Fibroblast of lung (primary cell): ENCODE data around the gene C7orf57. TPM values are rescaled to one million over a fixed set of nuclear protein-coding genes. Genes with fewer than 3 reads are reported as not detected.
"Not testable (repeated sequence)": the region's sequence is repeated elsewhere in the genome, so short reads cannot be mapped to it uniquely, and the experiment has no call there.

ENCODE experiments used
- DNase-seq, 2 donors: peaks; one replicate each; pipeline versions ENCODE4 v3.0.0 to v3.0.0-alpha.2; 2010; ENCODE audit warnings: low read depth in 2 of 2
- H2AFZ ChIP-seq: 2 replicates; pipeline ENCODE4 v1.5.1; 2012; ENCODE audit warnings: low read length, control low read depth, inconsistent platforms
- H3K27ac ChIP-seq: 2 replicates; pipeline ENCODE4 v1.5.1; 2011; ENCODE audit warnings: low read length, control low read depth; ENCODE audit not compliant: insufficient read depth
- H3K27me3 ChIP-seq: 2 replicates; pipeline ENCODE4 v1.5.1; 2011; ENCODE audit warnings: mild to moderate bottlenecking, low read length; ENCODE audit not compliant: control insufficient read depth, insufficient read depth
- H3K36me3 ChIP-seq: 2 replicates; pipeline ENCODE4 v1.5.1; 2011; ENCODE audit warnings: low read length; ENCODE audit not compliant: control insufficient read depth, insufficient read depth
- H3K4me1 ChIP-seq: 2 replicates; pipeline ENCODE4 v1.5.1; 2011; ENCODE audit warnings: low read length; ENCODE audit not compliant: control insufficient read depth, insufficient read depth; ENCODE audit errors: extremely low read depth
- H3K4me2 ChIP-seq: 2 replicates; pipeline ENCODE4 v1.5.1; 2011; ENCODE audit warnings: low read length, control low read depth; ENCODE audit not compliant: insufficient read depth; ENCODE audit errors: extremely low read depth
- H3K4me3 ChIP-seq, 4 experiments: fragments of 200-600 bp in 1 of 4; sonication (generic) in 1 of 4; replicated peaks in 1 of 4; 2 replicates each; pipeline ENCODE4 v1.5.1; 2011 to 2016; ENCODE audit warnings: low read length in 4 of 4, low read depth in 3 of 4, mild to moderate bottlenecking in 3 of 4, control low read depth in 2 of 4, inconsistent platforms in 1 of 4, mixed read lengths in 1 of 4; ENCODE audit not compliant: insufficient read depth in 1 of 4; ENCODE audit errors: control extremely low read depth in 1 of 4
- H3K79me2 ChIP-seq: 2 replicates; pipeline ENCODE4 v1.5.1; 2012; ENCODE audit warnings: mild to moderate bottlenecking, low read length, inconsistent platforms; ENCODE audit not compliant: control insufficient read depth, insufficient read depth
- H3K9ac ChIP-seq: 2 replicates; pipeline ENCODE4 v1.5.1; 2011; ENCODE audit warnings: mild to moderate bottlenecking, low read length, control low read depth; ENCODE audit not compliant: insufficient read depth
- H3K9me3 ChIP-seq: 2 replicates; pipeline ENCODE4 v1.5.1; 2012; ENCODE audit warnings: low read depth, low read length; ENCODE audit not compliant: control insufficient read depth, insufficient read depth
- H4K20me1 ChIP-seq: 2 replicates; pipeline ENCODE4 v1.5.1; 2011; ENCODE audit warnings: low read length; ENCODE audit not compliant: control insufficient read depth, insufficient read depth; ENCODE audit errors: extremely low read depth
- CTCF ChIP-seq, 2 donors: IDR thresholded peaks in 1 of 2; conservative IDR thresholded peaks in 1 of 2; 1 replicate in 1 of 2; 2 replicates in 1 of 2; pipeline ENCODE4 v1.5.1; 2011 to 2012; ENCODE audit warnings: low read length in 2 of 2, control low read depth in 1 of 2, inconsistent platforms in 1 of 2, low read depth in 1 of 2, mild to moderate bottlenecking in 1 of 2
- EZH2 ChIP-seq: IDR thresholded peaks from 2 replicates; pipeline ENCODE4 v1.5.1; 2012; ENCODE audit warnings: low read length, control low read depth, mild to moderate bottlenecking; ENCODE audit errors: missing control alignments
- polyA plus RNA-seq, 2 donors: library from polyadenylated mRNA; depleted of rRNA in 1 of 2; stranded (reverse) in 1 of 2; unstranded in 1 of 2; fragments of >200 nt; gene quantifications; 2 replicates each; pipeline ENCODE4 v1.2.1, GENCODE V29; 2011 to 2012; ENCODE audit warnings: missing spikeins in 1 of 2
- total RNA-seq: library from RNA; depleted of rRNA; stranded (reverse); fragments of >200 nt; gene quantifications from 2 replicates; pipeline ENCODE4 v1.2.1, GENCODE V29; 2014

C7orf57 gene
- total and polyA plus RNA-seq, 2 donors (not counting 1 experiment from before 2014, with no cell fraction given) = not detected

- no peak for DNase-seq
- Histone ChIP-seq H3K27ac (no peak overlapping the region), H3K9ac (no peak overlapping the region), H2AFZ (no peak overlapping the region), H3K27me3 (no peaks in the 10 kb centered on the region), H3K9me3 (no peaks in the 10 kb centered on the region), H3K4me2 (no peak overlapping the region), H4K20me1 (no peaks in the 10 kb centered on the region), H3K4me3 (no peak overlapping the region), H3K4me1 (no peaks in the 10 kb centered on the region), H3K79me2 (no peaks in the 10 kb centered on the region), H3K36me3 (no peaks in the 10 kb centered on the region)
- TF ChIP-seq CTCF (conservative IDR thresholded peaks at IDR 0.05 in 1 of 2, IDR thresholded peaks at IDR 0.05 in 1 of 2; ENCODE audit: low read depth in 1 of 2, low read length in 2 of 2) (no peak), EZH2 (no peak)
These were observed 42.1 kb downstream of the C7orf57 start for GRCh38 chr7:48077423-48077822.

- no peaks in the 10 kb centered on the region for H3K36me3 ChIP-seq
- H3K4me1 ChIP-seq = peaks cover 3% of the 10 kb centered on the region
- H3K9ac ChIP-seq = no peak overlapping the region
- H3K4me3 ChIP-seq = no peak overlapping the region
- H4K20me1 ChIP-seq = no peaks in the 10 kb centered on the region
- no peaks in the 10 kb centered on the region for H3K9me3 ChIP-seq
- no peak overlapping the region for H3K27ac ChIP-seq
- no peaks in the 10 kb centered on the region for H3K27me3 ChIP-seq
- H2AFZ ChIP-seq = no peak overlapping the region
- no peak overlapping the region for H3K4me2 ChIP-seq
- no peaks in the 10 kb centered on the region for H3K79me2 ChIP-seq
- no peak for DNase-seq
- no peak for TF ChIP-seq EZH2
- no peak for TF ChIP-seq CTCF (conservative IDR thresholded peaks at IDR 0.05 in 1 of 2, IDR thresholded peaks at IDR 0.05 in 1 of 2; ENCODE audit: low read depth in 1 of 2, low read length in 2 of 2)
These were observed 43.1 kb downstream of the C7orf57 start for GRCh38 chr7:48078470-48078869.

GRCh38 chr7:48082378-48082777 lies 47.0 kb downstream of the C7orf57 start:
- DNase-seq, H3K9ac ChIP-seq, H3K36me3 ChIP-seq, H4K20me1 ChIP-seq, H3K27ac ChIP-seq, H3K79me2 ChIP-seq, H3K4me2 ChIP-seq, H3K9me3 ChIP-seq, H3K27me3 ChIP-seq, H2AFZ ChIP-seq, H3K4me3 ChIP-seq: not testable (repeated sequence)
- H3K4me1 ChIP-seq = peaks cover 26% of the 10 kb centered on the region
